Cardiac atrium fibroblast (primary cell): ENCODE measurements around the gene WBP1L. TPM values are rescaled to one million over a fixed set of nuclear protein-coding genes. Genes with fewer than 3 reads are reported as not detected.

Experiments used
- total RNA-seq: library from RNA; depleted of rRNA; stranded (reverse); fragments of >200 nt; gene quantifications from 2 replicates; pipeline ENCODE4 v1.2.3, GENCODE V29; 2015

WBP1L gene
- total RNA-seq: 50.7 and 59.8 TPM in 2 replicates

DNA sequence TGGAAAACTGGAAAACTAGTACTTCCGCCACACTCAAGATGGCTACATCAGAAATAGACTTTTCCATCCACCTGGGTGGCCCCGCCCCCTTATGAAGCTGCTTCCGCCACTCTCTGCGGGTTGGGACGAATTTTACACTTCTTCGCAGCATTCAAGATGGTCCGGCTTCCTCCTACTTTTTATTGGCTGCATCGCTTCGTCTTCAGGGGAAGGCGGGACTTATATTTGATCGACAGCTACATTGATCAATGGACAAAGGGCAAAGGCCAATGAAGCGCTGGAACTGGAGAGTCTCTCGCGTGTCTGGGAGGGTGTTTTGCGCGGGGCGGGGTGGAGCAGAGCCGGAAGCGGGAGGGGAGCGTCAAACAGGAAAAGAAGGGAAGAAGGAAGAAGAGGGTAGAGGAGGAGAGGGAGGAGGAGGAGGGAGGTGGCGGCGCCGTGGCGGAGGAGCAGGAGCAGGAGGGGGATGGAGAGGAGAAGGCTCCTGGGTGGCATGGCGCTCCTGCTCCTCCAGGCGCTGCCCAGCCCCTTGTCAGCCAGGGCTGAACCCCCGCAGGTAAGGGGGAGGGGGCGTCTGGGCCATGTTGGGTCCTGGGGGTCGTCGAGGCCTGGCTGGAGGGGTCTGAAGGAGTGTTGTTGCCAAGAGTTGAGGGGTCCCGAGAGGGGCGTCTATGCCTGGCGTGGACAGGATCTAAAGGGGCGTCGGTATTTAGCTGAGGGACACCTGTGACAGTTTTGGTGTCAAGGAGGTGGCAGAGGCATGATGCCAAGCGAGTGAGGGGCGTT, at the start of gene WBP1L:
Gene WBP1L, plus strand, starts transcription at position 361 of the 786 bp plus-strand sequence. Its CDS starts 106 bp downstream, at position 467.

DNA sequence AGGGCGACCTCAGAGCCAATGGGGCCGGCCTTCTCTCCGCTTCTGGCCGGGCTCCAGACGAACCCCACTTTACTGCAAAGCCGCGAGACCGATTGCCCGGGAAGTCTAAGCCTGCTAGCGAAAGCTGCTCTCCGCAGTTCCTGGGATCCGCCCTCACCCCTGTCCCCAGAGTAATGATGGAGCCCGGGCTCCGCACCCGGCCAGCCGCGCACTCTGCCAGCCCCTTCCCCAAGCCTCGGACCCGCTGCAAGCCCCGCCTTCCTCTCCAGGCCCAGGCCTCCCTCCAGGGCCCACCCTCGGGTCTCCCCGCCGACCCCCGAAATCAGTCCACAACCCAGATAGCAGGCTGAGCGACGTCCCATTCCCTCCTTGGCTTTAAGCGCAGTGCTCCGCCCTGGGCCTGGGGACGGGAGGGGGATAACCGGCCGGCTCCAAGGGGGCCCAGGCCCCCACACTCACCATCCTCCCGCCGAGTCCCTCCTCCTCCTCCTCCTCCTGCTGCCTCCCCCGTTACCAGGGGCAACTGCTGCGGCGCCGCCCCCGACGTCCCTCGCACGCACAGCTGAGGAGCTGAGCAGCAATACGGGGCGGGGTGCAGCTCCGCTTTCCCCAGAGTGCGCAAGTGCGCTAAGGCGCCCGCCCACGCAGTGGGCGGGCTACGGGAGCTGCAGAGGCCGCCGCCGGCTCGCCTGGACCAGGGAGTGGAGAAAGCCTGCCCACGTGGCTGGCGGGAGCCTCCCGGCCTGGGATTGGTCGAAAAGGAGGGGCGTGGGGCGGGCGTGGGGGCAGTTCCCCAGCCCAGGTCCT, 29.7 kb upstream of the WBP1L start, which contains the start of gene ARL3:
Gene ARL3, minus strand, starts transcription at position 584 of the 807 bp plus-strand sequence. Its CDS starts 122 bp downstream, at position 462.

DNA sequence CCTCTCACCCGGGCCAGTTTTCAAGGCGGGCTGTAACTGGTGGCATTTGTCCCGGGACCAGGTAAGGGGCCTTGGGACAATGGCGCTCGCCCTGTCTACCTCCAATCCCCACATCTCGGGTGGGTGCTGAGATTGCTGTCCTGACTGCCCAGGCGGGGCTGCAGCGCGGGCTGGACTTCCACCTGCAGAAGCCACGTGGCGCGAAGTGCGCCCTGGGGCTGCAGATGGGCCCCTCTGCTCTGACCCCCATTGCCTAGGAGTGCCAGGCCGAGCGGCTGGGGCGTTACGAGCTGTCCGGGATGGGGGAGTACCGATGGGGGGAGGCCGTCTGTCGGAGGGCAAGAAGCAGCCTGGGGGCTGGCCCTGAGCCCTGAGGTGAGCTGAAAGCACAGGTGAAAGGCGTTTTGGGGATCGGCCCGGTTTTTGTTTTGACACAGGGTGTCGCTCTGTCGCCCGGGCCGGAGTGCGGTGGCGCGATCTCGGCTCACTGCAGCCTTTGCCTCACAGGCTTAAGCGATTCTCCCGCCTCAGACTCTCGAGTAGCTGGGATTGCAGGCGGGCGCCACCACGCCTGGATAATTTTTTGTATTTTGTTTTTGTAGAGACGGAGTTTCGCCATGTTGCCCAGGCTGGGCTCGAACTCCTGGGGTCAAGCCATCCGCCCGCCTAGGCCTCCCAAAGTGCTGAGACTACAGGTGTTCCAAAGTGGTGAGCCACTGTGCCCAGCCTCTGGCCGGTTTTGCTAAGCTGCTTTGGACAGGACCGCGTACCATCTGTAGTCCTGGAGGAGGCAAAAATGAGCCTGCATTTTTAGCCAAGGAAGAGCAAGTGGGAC, 28.9 kb upstream of the WBP1L start, which contains the start of gene SFXN2:
Gene SFXN2, plus strand, starts transcription at position 16 of the 835 bp plus-strand sequence. CDS start 12,001 bp downstream, outside the sequence.

DNA sequence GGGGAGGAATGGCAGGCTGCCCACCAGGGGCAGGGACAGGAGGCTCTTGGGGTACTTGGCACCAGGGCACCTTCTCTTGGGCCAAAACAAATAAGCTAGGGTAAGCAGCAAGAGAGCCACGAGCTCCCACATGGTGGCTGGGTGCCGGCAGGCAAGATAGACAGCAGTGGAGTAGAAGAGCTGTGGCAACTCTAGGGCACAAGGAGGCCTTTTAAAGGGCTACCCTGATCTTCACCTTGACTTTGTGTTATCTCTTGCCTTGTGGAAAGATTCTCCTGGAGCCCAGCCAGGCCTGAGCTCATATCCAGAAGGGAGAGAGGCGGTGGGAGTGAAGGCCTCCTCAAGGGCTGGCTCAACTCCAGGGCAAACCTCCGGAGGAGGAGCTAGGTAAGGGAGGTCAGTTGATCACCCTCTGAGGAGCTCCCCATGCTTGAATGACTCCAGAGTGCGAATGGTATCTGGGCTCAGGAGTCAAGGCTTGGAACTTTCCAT, 93.5 kb downstream of the WBP1L start, which contains the start of gene CYP17A1:
Gene CYP17A1, minus strand, starts transcription at position 184 of the 492 bp plus-strand sequence. Its CDS starts 52 bp downstream, at position 132.

Other genes starting within 250 kb of the WBP1L start
- gene ACTR1A, start 241.2 kb upstream of the WBP1L start, total RNA-seq: 114 and 115 TPM in 2 replicates
- 7.4 and 11.2 TPM in 2 replicates for gene SUFU, start 240.0 kb upstream of the WBP1L start, total RNA-seq
- 116 and 205 TPM in 2 replicates for gene TRIM8, start 99.5 kb upstream of the WBP1L start, total RNA-seq
- 6.1 and 7.0 TPM in 2 replicates for gene ARL3, start 29.6 kb upstream of the WBP1L start, total RNA-seq
- 2.0 and 3.4 TPM in 2 replicates for gene SFXN2, start 29.3 kb upstream of the WBP1L start, total RNA-seq
- not detected in 2 replicates for gene CYP17A1, start 93.5 kb downstream of the WBP1L start, total RNA-seq
- gene BORCS7, start 110.3 kb downstream of the WBP1L start, total RNA-seq: 11.5 and 12.5 TPM in 2 replicates
- 1.3 and 2.9 TPM in 2 replicates for gene AS3MT, start 125.5 kb downstream of the WBP1L start, total RNA-seq
- gene CNNM2, start 174.3 kb downstream of the WBP1L start, total RNA-seq: 1.4 and 2.3 TPM in 2 replicates